WTC11 (cell line): ENCODE measurements around the gene BTBD9. TPM values are rescaled to one million over a fixed set of nuclear protein-coding genes. Genes with fewer than 3 reads are reported as not detected.

Experiments used
- ATAC-seq: fragments of 200-7000 bp; cut with Tn5 transposase; 2 replicates; pipeline ENCODE4 v1.10.0; 2021; ENCODE audit warnings: mild to moderate bottlenecking, moderate library complexity
- CTCF ChIA-PET: fragments of 300-600 bp; sonication (Branson Sonifier 250); formaldehyde crosslinking; loops from one replicate; lab custom pipeline; 2021; ENCODE audit warnings: antibody characterized with exemption; lab: Charles Lee
- POLR2A ChIA-PET: fragments of 350-600 bp; sonication (Branson Sonifier 250); formaldehyde crosslinking; loops from one replicate; lab custom pipeline; 2021; ENCODE audit warnings: antibody characterized with exemption; lab: Charles Lee
- DNase-seq: peaks from one replicate; pipeline ENCODE4 v3.0.0; 2021; ENCODE audit warnings: low spot score
- H3K27ac Mint-ChIP-seq: 2 replicates; pipeline ENCODE4 v1.8.0; 2021; ENCODE audit warnings: mixed read lengths
- H3K27me3 Mint-ChIP-seq: 2 replicates; pipeline ENCODE4 v1.8.0; 2021; ENCODE audit warnings: low read depth, mild to moderate bottlenecking, moderate library complexity, mixed read lengths
- H3K36me3 Mint-ChIP-seq: 2 replicates; pipeline ENCODE4 v1.8.0; 2021; ENCODE audit warnings: mixed read lengths
- H3K4me1 Mint-ChIP-seq: 2 replicates; pipeline ENCODE4 v1.8.0; 2022; ENCODE audit warnings: mixed read lengths
- H3K4me3 Mint-ChIP-seq: 2 replicates; pipeline ENCODE4 v1.8.0; 2021; ENCODE audit warnings: mild to moderate bottlenecking, moderate library complexity, mixed read lengths
- H3K9me3 Mint-ChIP-seq: 2 replicates; pipeline ENCODE4 v1.8.0; 2021; ENCODE audit warnings: mixed read lengths
- CBFB ChIP-seq: sonication (generic); formaldehyde crosslinking; IDR thresholded peaks from 2 replicates; pipeline ENCODE4 v1.8.1; 2022; ENCODE audit warnings: mild to moderate bottlenecking, low read depth, missing genetic modification reagents
- HMGA2 ChIP-seq: fragments of 250-450 bp; sonication (Bioruptor Pico); IDR thresholded peaks from 2 replicates; pipeline ENCODE4 v1.4.0; 2021; ENCODE audit warnings: mild to moderate bottlenecking, moderate library complexity
- HMGXB4 ChIP-seq: sonication (generic); formaldehyde crosslinking; IDR thresholded peaks from 2 replicates; pipeline ENCODE4 v1.8.1; 2023; ENCODE audit warnings: mild to moderate bottlenecking, moderate library complexity, missing genetic modification reagents
- IRF1 ChIP-seq: sonication (generic); formaldehyde crosslinking; IDR thresholded peaks from 2 replicates; pipeline ENCODE4 v1.8.0; 2023; ENCODE audit warnings: missing genetic modification reagents
- JAZF1 ChIP-seq: fragments of 250-450 bp; sonication (Bioruptor Pico); IDR thresholded peaks from 2 replicates; pipeline ENCODE4 v1.9.0; 2021; ENCODE audit warnings: moderate library complexity, mild to moderate bottlenecking, inconsistent platforms
- MLX ChIP-seq: sonication (generic); formaldehyde crosslinking; IDR thresholded peaks from 2 replicates; pipeline ENCODE4 v1.8.1; 2023; ENCODE audit warnings: mild to moderate bottlenecking, missing genetic modification reagents, moderate library complexity
- NFE2L1 ChIP-seq: sonication (generic); formaldehyde crosslinking; IDR thresholded peaks from 2 replicates; pipeline ENCODE4 v1.8.1; 2023; ENCODE audit warnings: missing genetic modification reagents
- SMAD4 ChIP-seq: sonication (generic); formaldehyde crosslinking; IDR thresholded peaks from 2 replicates; pipeline ENCODE4 v1.8.0; 2022; ENCODE audit warnings: mild to moderate bottlenecking, missing genetic modification reagents
- TEAD1 ChIP-seq: sonication (generic); formaldehyde crosslinking; IDR thresholded peaks from 2 replicates; pipeline ENCODE4 v1.8.0; 2022; ENCODE audit warnings: mild to moderate bottlenecking, missing genetic modification reagents
- TEAD4 ChIP-seq: sonication (generic); formaldehyde crosslinking; IDR thresholded peaks from 2 replicates; pipeline ENCODE4 v1.8.0; 2022; ENCODE audit warnings: mild to moderate bottlenecking, missing genetic modification reagents
- ZBTB21 ChIP-seq: sonication (generic); formaldehyde crosslinking; IDR thresholded peaks from 2 replicates; pipeline ENCODE4 v1.8.1; 2023; ENCODE audit warnings: mild to moderate bottlenecking, missing genetic modification reagents, borderline replicate concordance
- ZNF219 ChIP-seq: sonication (generic); formaldehyde crosslinking; IDR thresholded peaks from 2 replicates; pipeline ENCODE4 v1.8.0; 2023; ENCODE audit warnings: missing genetic modification reagents, mild to moderate bottlenecking, borderline replicate concordance
- ZSCAN18 ChIP-seq: fragments of 250-450 bp; sonication (Bioruptor Pico); IDR thresholded peaks from 2 replicates; pipeline ENCODE4 v2.1.2; 2022; ENCODE audit warnings: mild to moderate bottlenecking, moderate library complexity
- total RNA-seq: library from RNA; stranded (reverse); gene quantifications from 3 replicates; pipeline ENCODE4 v1.2.3, GENCODE V29; 2021
- TF ChIP-seq, protein P1 (sequence below): fragments of 200-600 bp; IDR thresholded peaks from 2 replicates; pipeline ENCODE4 v1.8.0; 2022; ENCODE audit warnings: antibody characterized with exemption
- TF ChIP-seq, protein P2 (sequence below): fragments of 250-450 bp; sonication (Bioruptor Pico); IDR thresholded peaks from 2 replicates; pipeline ENCODE4 v1.9.0; 2021; ENCODE audit warnings: mild to moderate bottlenecking
- TF ChIP-seq, protein P3 (sequence below): sonication (generic); formaldehyde crosslinking; IDR thresholded peaks from 2 replicates; pipeline ENCODE4 v1.8.1; 2023; ENCODE audit warnings: mild to moderate bottlenecking, missing genetic modification reagents, borderline replicate concordance

The BTBD9 gene
- total RNA-seq, 1 experiment from 2014 or later, result 4.2 TPM

GRCh38 chr6:38279423-38279822 lies 360.3 kb downstream of the BTBD9 start:
- no peak for TF ChIP-seq TEAD1 (CRISPR knock-in tag)
- TF ChIP-seq, protein P1, sequence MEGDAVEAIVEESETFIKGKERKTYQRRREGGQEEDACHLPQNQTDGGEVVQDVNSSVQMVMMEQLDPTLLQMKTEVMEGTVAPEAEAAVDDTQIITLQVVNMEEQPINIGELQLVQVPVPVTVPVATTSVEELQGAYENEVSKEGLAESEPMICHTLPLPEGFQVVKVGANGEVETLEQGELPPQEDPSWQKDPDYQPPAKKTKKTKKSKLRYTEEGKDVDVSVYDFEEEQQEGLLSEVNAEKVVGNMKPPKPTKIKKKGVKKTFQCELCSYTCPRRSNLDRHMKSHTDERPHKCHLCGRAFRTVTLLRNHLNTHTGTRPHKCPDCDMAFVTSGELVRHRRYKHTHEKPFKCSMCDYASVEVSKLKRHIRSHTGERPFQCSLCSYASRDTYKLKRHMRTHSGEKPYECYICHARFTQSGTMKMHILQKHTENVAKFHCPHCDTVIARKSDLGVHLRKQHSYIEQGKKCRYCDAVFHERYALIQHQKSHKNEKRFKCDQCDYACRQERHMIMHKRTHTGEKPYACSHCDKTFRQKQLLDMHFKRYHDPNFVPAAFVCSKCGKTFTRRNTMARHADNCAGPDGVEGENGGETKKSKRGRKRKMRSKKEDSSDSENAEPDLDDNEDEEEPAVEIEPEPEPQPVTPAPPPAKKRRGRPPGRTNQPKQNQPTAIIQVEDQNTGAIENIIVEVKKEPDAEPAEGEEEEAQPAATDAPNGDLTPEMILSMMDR, result no peak
- no peak for TF ChIP-seq TEAD4 (CRISPR knock-in tag)
- TF ChIP-seq SMAD4, result no peak
- no peak for TF ChIP-seq ZSCAN18
- no peaks in the 10 kb centered on the region for H3K9me3 Mint-ChIP-seq
- ATAC-seq, result peak; percentile 53
- H3K4me1 Mint-ChIP-seq, result peaks cover 23% of the 10 kb centered on the region
- ChIA-PET POLR2A (interaction anchor here (0.5 kb wide), 1 partner anchor 360 kb away, joined by 3 read pairs; no protein-coding TSS in a partner anchor), CTCF (interaction anchor here (1.0 to 1.7 kb wide), 4 partner anchors 44 to 246 kb away, joined by 3 to 5 read pairs (median 3); no protein-coding TSS in a partner anchor)
- H3K4me3 Mint-ChIP-seq, result no peak overlapping the region
- H3K36me3 Mint-ChIP-seq, result no peaks in the 10 kb centered on the region
- H3K27me3 Mint-ChIP-seq, result no peaks in the 10 kb centered on the region
- DNase-seq, result no peak
- H3K27ac Mint-ChIP-seq, result no peak overlapping the region

GRCh38 chr6:38273325-38273724 lies 366.4 kb downstream of the BTBD9 start:
- ChIA-PET POLR2A (no interaction called here), CTCF (no interaction called here)
- H3K36me3 Mint-ChIP-seq, result no peaks in the 10 kb centered on the region
- TF ChIP-seq, protein P2, sequence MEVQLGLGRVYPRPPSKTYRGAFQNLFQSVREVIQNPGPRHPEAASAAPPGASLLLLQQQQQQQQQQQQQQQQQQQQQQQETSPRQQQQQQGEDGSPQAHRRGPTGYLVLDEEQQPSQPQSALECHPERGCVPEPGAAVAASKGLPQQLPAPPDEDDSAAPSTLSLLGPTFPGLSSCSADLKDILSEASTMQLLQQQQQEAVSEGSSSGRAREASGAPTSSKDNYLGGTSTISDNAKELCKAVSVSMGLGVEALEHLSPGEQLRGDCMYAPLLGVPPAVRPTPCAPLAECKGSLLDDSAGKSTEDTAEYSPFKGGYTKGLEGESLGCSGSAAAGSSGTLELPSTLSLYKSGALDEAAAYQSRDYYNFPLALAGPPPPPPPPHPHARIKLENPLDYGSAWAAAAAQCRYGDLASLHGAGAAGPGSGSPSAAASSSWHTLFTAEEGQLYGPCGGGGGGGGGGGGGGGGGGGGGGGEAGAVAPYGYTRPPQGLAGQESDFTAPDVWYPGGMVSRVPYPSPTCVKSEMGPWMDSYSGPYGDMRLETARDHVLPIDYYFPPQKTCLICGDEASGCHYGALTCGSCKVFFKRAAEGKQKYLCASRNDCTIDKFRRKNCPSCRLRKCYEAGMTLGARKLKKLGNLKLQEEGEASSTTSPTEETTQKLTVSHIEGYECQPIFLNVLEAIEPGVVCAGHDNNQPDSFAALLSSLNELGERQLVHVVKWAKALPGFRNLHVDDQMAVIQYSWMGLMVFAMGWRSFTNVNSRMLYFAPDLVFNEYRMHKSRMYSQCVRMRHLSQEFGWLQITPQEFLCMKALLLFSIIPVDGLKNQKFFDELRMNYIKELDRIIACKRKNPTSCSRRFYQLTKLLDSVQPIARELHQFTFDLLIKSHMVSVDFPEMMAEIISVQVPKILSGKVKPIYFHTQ (CRISPR knock-in tag), result no peak
- TF ChIP-seq, protein P3, sequence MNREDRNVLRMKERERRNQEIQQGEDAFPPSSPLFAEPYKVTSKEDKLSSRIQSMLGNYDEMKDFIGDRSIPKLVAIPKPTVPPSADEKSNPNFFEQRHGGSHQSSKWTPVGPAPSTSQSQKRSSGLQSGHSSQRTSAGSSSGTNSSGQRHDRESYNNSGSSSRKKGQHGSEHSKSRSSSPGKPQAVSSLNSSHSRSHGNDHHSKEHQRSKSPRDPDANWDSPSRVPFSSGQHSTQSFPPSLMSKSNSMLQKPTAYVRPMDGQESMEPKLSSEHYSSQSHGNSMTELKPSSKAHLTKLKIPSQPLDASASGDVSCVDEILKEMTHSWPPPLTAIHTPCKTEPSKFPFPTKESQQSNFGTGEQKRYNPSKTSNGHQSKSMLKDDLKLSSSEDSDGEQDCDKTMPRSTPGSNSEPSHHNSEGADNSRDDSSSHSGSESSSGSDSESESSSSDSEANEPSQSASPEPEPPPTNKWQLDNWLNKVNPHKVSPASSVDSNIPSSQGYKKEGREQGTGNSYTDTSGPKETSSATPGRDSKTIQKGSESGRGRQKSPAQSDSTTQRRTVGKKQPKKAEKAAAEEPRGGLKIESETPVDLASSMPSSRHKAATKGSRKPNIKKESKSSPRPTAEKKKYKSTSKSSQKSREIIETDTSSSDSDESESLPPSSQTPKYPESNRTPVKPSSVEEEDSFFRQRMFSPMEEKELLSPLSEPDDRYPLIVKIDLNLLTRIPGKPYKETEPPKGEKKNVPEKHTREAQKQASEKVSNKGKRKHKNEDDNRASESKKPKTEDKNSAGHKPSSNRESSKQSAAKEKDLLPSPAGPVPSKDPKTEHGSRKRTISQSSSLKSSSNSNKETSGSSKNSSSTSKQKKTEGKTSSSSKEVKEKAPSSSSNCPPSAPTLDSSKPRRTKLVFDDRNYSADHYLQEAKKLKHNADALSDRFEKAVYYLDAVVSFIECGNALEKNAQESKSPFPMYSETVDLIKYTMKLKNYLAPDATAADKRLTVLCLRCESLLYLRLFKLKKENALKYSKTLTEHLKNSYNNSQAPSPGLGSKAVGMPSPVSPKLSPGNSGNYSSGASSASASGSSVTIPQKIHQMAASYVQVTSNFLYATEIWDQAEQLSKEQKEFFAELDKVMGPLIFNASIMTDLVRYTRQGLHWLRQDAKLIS (CRISPR knock-in tag), result no peak
- TF ChIP-seq JAZF1 (no peak), ZNF219 (CRISPR knock-in tag) (no peak), HMGA2 (CRISPR knock-in tag) (no peak), NFE2L1 (no peak), MLX (CRISPR knock-in tag) (no peak), IRF1 (no peak), ZBTB21 (CRISPR knock-in tag) (no peak), HMGXB4 (CRISPR knock-in tag) (no peak), CBFB (CRISPR knock-in tag) (no peak)
- no peak overlapping the region for H3K4me3 Mint-ChIP-seq
- no peaks in the 10 kb centered on the region for H3K9me3 Mint-ChIP-seq
- no peak for ATAC-seq
- peaks cover 43% of the 10 kb centered on the region for H3K4me1 Mint-ChIP-seq
- DNase-seq, result no peak
- no peaks in the 10 kb centered on the region for H3K27me3 Mint-ChIP-seq
- 0 out of 2 replicates have a peak overlapping the region, but pooled peaks have one; percentile 43 for H3K27ac Mint-ChIP-seq
